Smooth muscle cell (in vitro differentiated cells): ENCODE results near the gene RPH3AL. TPM values are rescaled to one million over a fixed set of nuclear protein-coding genes. Genes with fewer than 3 reads are reported as not detected.
A peak's percentile ranks its signal among the peaks of the same experiment; 100 is the strongest.

Source experiments
- DNase-seq: peaks from one replicate; lab custom pipeline; 2025; ENCODE audit not compliant: unreplicated experiment; lab: John Stamatoyannopoulos, UW
- H2AFZ ChIP-seq: fragments of 200-600 bp; sonication (generic); 2 replicates; pipeline ENCODE4 v1.6.0; 2016; ENCODE audit warnings: antibody characterized with exemption, low read depth, mild to moderate bottlenecking
- H3F3A ChIP-seq: fragments of 200-600 bp; sonication (generic); 2 replicates; pipeline ENCODE4 v1.6.0; 2017; ENCODE audit warnings: antibody characterized with exemption, low read depth
- H3K27ac ChIP-seq: fragments of 200-600 bp; sonication (generic); 2 replicates; pipeline ENCODE4 v1.5.1; 2016; ENCODE audit warnings: low read depth, mild to moderate bottlenecking
- H3K27me3 ChIP-seq: fragments of 200-600 bp; sonication (generic); 2 replicates; pipeline ENCODE4 v1.6.1; 2016; ENCODE audit warnings: low read depth, mild to moderate bottlenecking
- H3K36me3 ChIP-seq: fragments of 200-600 bp; sonication (generic); 2 replicates; pipeline ENCODE4 v1.5.1; 2016; ENCODE audit warnings: low read depth
- H3K4me1 ChIP-seq: fragments of 200-600 bp; sonication (generic); 2 replicates; pipeline ENCODE4 v1.5.1; 2016; ENCODE audit warnings: low read depth
- H3K4me2 ChIP-seq: fragments of 200-600 bp; sonication (generic); 2 replicates; pipeline ENCODE4 v1.6.0; 2016; ENCODE audit warnings: mild to moderate bottlenecking
- H3K4me3 ChIP-seq: fragments of 200-600 bp; sonication (generic); 2 replicates; pipeline ENCODE4 v1.5.1; 2016; ENCODE audit warnings: mild to moderate bottlenecking
- H3K79me2 ChIP-seq: fragments of 200-600 bp; sonication (generic); 2 replicates; pipeline ENCODE4 v1.6.0; 2016; ENCODE audit warnings: low read depth, mild to moderate bottlenecking
- H3K9ac ChIP-seq: fragments of 200-600 bp; sonication (generic); 2 replicates; pipeline ENCODE4 v1.6.0; 2016; ENCODE audit warnings: low read depth
- H3K9me3 ChIP-seq: fragments of 200-600 bp; sonication (generic); replicated peaks from 2 replicates; pipeline ENCODE4 v1.5.1; 2016; ENCODE audit warnings: low read depth
- H4K20me1 ChIP-seq: fragments of 200-600 bp; sonication (generic); 2 replicates; pipeline ENCODE4 v1.6.0; 2016; ENCODE audit warnings: low read depth
- CTCF ChIP-seq: fragments of 200-600 bp; sonication (generic); IDR thresholded peaks from 2 replicates; pipeline ENCODE4 v1.5.1; 2017; ENCODE audit warnings: borderline replicate concordance, mild to moderate bottlenecking, antibody characterized with exemption; ENCODE audit not compliant: insufficient read depth, poor library complexity, severe bottlenecking
- WGBS: methylation state at CpG from one replicate; pipeline ENCODE4 v1.1.7; 2016; ENCODE audit warnings: low lambda C conversion rate; 5-methylcytosine and 5-hydroxymethylcytosine counted together
- polyA plus RNA-seq: library from polyadenylated mRNA; unstranded; fragments of >200 nt; fragmentation: Nextera tagmentation; extraction: Ambion mirVana; gene quantifications from 2 replicates; pipeline ENCODE4 v1.2.1, GENCODE V29; 2016
- total RNA-seq: library from RNA; depleted of rRNA; stranded (reverse); fragments of >200 nt; gene quantifications from 2 replicates; pipeline ENCODE4 v1.2.3, GENCODE V29; 2014

The RPH3AL gene
- total and polyA plus RNA-seq, 2 experiments from 2014 or later: 1.8 to 3.3 TPM

- peak overlapping the region; percentile 40 for H3K9ac ChIP-seq
Observed at GRCh38 chr17:333626-334396, 18.8 kb downstream of the RPH3AL start.

GRCh38 chr17:332558-333322 lies 19.9 kb downstream of the RPH3AL start:
- Histone ChIP-seq H3K9ac (peak overlapping the region; percentile 40), H3K79me2 (no peaks in the 10 kb centered on the region), H3K4me3 (no peak overlapping the region), H3K9me3 (no peaks in the 10 kb centered on the region), H3K27ac (peak overlapping the region; percentile 89), H3K27me3 (no peaks in the 10 kb centered on the region), H3K4me2 (peak overlapping the region; percentile 62), H3F3A (peaks cover 14% of the 10 kb centered on the region), H3K4me1 (peaks cover 22% of the 10 kb centered on the region), H2AFZ (peak overlapping the region; percentile 30), H4K20me1 (no peaks in the 10 kb centered on the region), H3K36me3 (no peaks in the 10 kb centered on the region)
- WGBS: 55% methylated on average over 34 of the region's 34 CpGs
- DNase-seq: no peak
- TF ChIP-seq CTCF: no peak

More at GRCh38 chr17:333626-334396, 18.8 kb downstream of the RPH3AL start:
- no peak for DNase-seq
- H3K36me3 ChIP-seq: no peaks in the 10 kb centered on the region
- peak overlapping the region; percentile 72 for H2AFZ ChIP-seq
- no peaks in the 10 kb centered on the region for H3K27me3 ChIP-seq
- H3K4me2 ChIP-seq: peak overlapping the region; percentile 62
- no peaks in the 10 kb centered on the region for H3K9me3 ChIP-seq
- H3K79me2 ChIP-seq: no peaks in the 10 kb centered on the region
- H4K20me1 ChIP-seq: no peaks in the 10 kb centered on the region
- peaks cover 22% of the 10 kb centered on the region for H3K4me1 ChIP-seq
- H3F3A ChIP-seq: peaks cover 14% of the 10 kb centered on the region
- no peak for TF ChIP-seq CTCF
- H3K27ac ChIP-seq: peak overlapping the region; percentile 89
- H3K4me3 ChIP-seq: no peak overlapping the region
- 50% methylated on average over 23 of the region's 23 CpGs for WGBS

- Histone ChIP-seq H3K4me2 (peak overlapping the region; percentile 62), H3K9me3 (no peaks in the 10 kb centered on the region), H3K9ac (peak overlapping the region; percentile 40), H4K20me1 (no peaks in the 10 kb centered on the region), H3K27ac (peak overlapping the region; percentile 89), H2AFZ (peak overlapping the region; percentile 61), H3K4me3 (no peak overlapping the region), H3K79me2 (no peaks in the 10 kb centered on the region), H3K4me1 (peaks cover 22% of the 10 kb centered on the region), H3K36me3 (no peaks in the 10 kb centered on the region), H3F3A (peaks cover 14% of the 10 kb centered on the region), H3K27me3 (no peaks in the 10 kb centered on the region)
- no peak for DNase-seq
- no peak for TF ChIP-seq CTCF
- WGBS: 83% methylated on average over 11 of the region's 11 CpGs
Observed at GRCh38 chr17:332023-332422, 20.6 kb downstream of the RPH3AL start.
